Spleen (tissue), 11 donors: Measurements from ENCODE around the gene PCDH15. TPM values are rescaled to one million over a fixed set of nuclear protein-coding genes. Genes with fewer than 3 reads are reported as not detected.

Experiments used
- DNase-seq: peaks from one replicate; pipeline ENCODE4 v3.0.0-alpha.2; 2020
- H3K27ac ChIP-seq, 8 donors: fragments of 200-600 bp; sonication (generic) in 7 of 8; 1 replicate in 4 of 8; 2 replicates in 4 of 8; pipeline versions ENCODE4 v1.5.0 to v1.8.0; 2016 to 2021; ENCODE audit warnings: inconsistent platforms in 4 of 8, mild to moderate bottlenecking in 4 of 8, moderate library complexity in 1 of 8
- H3K27me3 ChIP-seq, 7 donors: fragments of 200-600 bp; sonication (generic) in 6 of 7; replicated peaks in 1 of 7; 1 replicate in 4 of 7; 2 replicates in 3 of 7; pipeline versions ENCODE4 v1.5.0 to v1.8.0; 2016 to 2021; ENCODE audit warnings: inconsistent platforms in 3 of 7, mild to moderate bottlenecking in 1 of 7
- H3K36me3 ChIP-seq, 6 donors: fragments of 200-600 bp; sonication (generic) in 5 of 6; 1 replicate in 4 of 6; 2 replicates in 2 of 6; pipeline versions ENCODE4 v1.5.0 to v1.8.0; 2016 to 2021; ENCODE audit warnings: inconsistent platforms in 2 of 6
- H3K4me1 ChIP-seq, 6 donors: fragments of 200-600 bp; sonication (generic) in 5 of 6; 1 replicate in 3 of 6; 2 replicates in 3 of 6; pipeline versions ENCODE4 v1.5.0 to v1.8.0; 2016 to 2021; ENCODE audit warnings: inconsistent platforms in 3 of 6
- H3K4me3 ChIP-seq, 8 donors: fragments of 200-600 bp; sonication (generic) in 7 of 8; 1 replicate in 4 of 8; 2 replicates in 4 of 8; pipeline versions ENCODE4 v1.5.0 to v1.8.0; 2016 to 2021; ENCODE audit warnings: inconsistent platforms in 4 of 8, mild to moderate bottlenecking in 4 of 8, moderate library complexity in 2 of 8
- H3K9me3 ChIP-seq, 8 donors: fragments of 200-600 bp; sonication (generic) in 7 of 8; 1 replicate in 4 of 8; 2 replicates in 4 of 8; pipeline versions ENCODE4 v1.5.0 to v1.8.0; 2016 to 2021; ENCODE audit warnings: inconsistent platforms in 4 of 8
- CTCF ChIP-seq, 11 experiments: fragments of 200-600 bp in 7 of 11; fragments of 450-650 bp in 4 of 11; sonication (generic) in 4 of 11; IDR thresholded peaks in 8 of 11; conservative IDR thresholded peaks in 3 of 11; 1 replicate in 7 of 11; 2 replicates in 4 of 11; pipeline versions ENCODE4 v1.4.0 to v1.8.0; 2016 to 2021; ENCODE audit warnings: antibody characterized with exemption in 11 of 11, inconsistent platforms in 4 of 11, mild to moderate bottlenecking in 1 of 11
- POLR2A ChIP-seq, 3 donors: fragments of 450-650 bp; IDR thresholded peaks; one replicate each; pipeline ENCODE4 v1.5.1; 2017; ENCODE audit warnings: antibody characterized with exemption in 3 of 3, mild to moderate bottlenecking in 1 of 3
- POLR2AphosphoS5 ChIP-seq, 3 donors: sonication (generic); formaldehyde crosslinking; IDR thresholded peaks; one replicate each; pipeline ENCODE4 v1.5.1; 2017; ENCODE audit warnings: antibody characterized with exemption in 3 of 3
- WGBS, 5 donors: extraction: QIAGEN DNeasy Blood & Tissue Kit in 3 of 5; methylation state at CpG; one replicate each; pipeline versions ENCODE4 v1.1.5 to v1.1.7; 2013 to 2018; 5-methylcytosine and 5-hydroxymethylcytosine counted together
- intact Hi-C: fragments of 100-400 bp; cut with DNase I; formaldehyde crosslinking; loops from one replicate; pipeline ENCODE4 v1.15.0; 2023; ENCODE audit warnings: low total_unique reads
- polyA plus RNA-seq, 3 donors: library from polyadenylated mRNA; stranded (reverse); fragments of 200-250 nt; gene quantifications; one replicate each; pipeline ENCODE4 v1.2.1, GENCODE V29; 2013
- total RNA-seq, 7 donors: library from RNA; depleted of rRNA in 3 of 7; stranded (reverse); fragments of >200 nt in 3 of 7; fragmentation: NEBNext Ultra II Directional in 4 of 7; extraction: Animal tissue kit (Norgen Biotek cat#: 25700) in 4 of 7; gene quantifications; one replicate each; pipeline versions ENCODE4 v1.1.0 to v1.2.1, GENCODE V29; 2016 to 2021
- donor health status: healthy with polysubstance abuse.
- donor health status: DM: no; HTN: no; CAD: no; lungs with moderate emphysema.
- donor health status: DM: no; HTN: no; CAD: no.
- donor health status: Bipolar disorder and iron deficiency.
- donor health status: healthy.
- donor health status: DM: no; HTN: no; CAD: no.
- donor health status: DM: yes; HTN: yes; CAD: no.

The PCDH15 gene
- total and polyA plus RNA-seq, 10 donors, result 0.24 to 2.1 (median 0.83) TPM

GRCh38 chr10:53786236-53786900 is 1014.7 kb downstream of the PCDH15 start:
- TF ChIP-seq POLR2A (IDR thresholded peaks at IDR 0.05) (no peak), POLR2AphosphoS5 (IDR thresholded peaks at IDR 0.05) (no peak), CTCF (IDR thresholded peaks at IDR 0.05 in 8 of 11, conservative IDR thresholded peaks at IDR 0.05 in 3 of 11) (no peak)
- H3K4me3 ChIP-seq, result no peak overlapping the region
- 85 to 89% (median 86%) methylated on average over 8 of the region's 8 CpGs for WGBS, 5 donors
- no peaks in the 10 kb centered on the region for H3K36me3 ChIP-seq
- DNase-seq, result no peak
- H3K4me1 ChIP-seq, result no peaks in the 10 kb centered on the region
- H3K27me3 ChIP-seq, result no peaks in the 10 kb centered on the region
- peaks cover 0 to 20% (median 4%) of the 10 kb centered on the region in 8 donors for H3K9me3 ChIP-seq
- H3K27ac ChIP-seq, result no peak overlapping the region
- intact Hi-C loops, result no loop called here

GRCh38 chr10:53771701-53772100 is 1029.3 kb downstream of the PCDH15 start:
- 77 to 86% (median 82%) methylated on average over 10 of the region's 10 CpGs for WGBS, 5 donors
- Histone ChIP-seq H3K4me1 (no peaks in the 10 kb centered on the region), H3K36me3 (no peaks in the 10 kb centered on the region), H3K27me3 (no peaks in the 10 kb centered on the region), H3K9me3 (peaks cover 0 to 9% (median 0%) of the 10 kb centered on the region in 8 donors), H3K27ac (no peak overlapping the region), H3K4me3 (no peak overlapping the region)
- DNase-seq, result no peak
- no peak for TF ChIP-seq POLR2A (IDR thresholded peaks at IDR 0.05)
- TF ChIP-seq POLR2AphosphoS5 (IDR thresholded peaks at IDR 0.05), result no peak
- TF ChIP-seq CTCF (IDR thresholded peaks at IDR 0.05 in 8 of 11, conservative IDR thresholded peaks at IDR 0.05 in 3 of 11), result no peak
- intact Hi-C loops, result no loop called here

GRCh38 chr10:53770903-53771302 is 1030.1 kb downstream of the PCDH15 start:
- intact Hi-C loops, result no loop called here
- no peak for TF ChIP-seq POLR2AphosphoS5 (IDR thresholded peaks at IDR 0.05)
- no peak for TF ChIP-seq CTCF (IDR thresholded peaks at IDR 0.05 in 8 of 11, conservative IDR thresholded peaks at IDR 0.05 in 3 of 11)
- no peak for TF ChIP-seq POLR2A (IDR thresholded peaks at IDR 0.05)
- H3K4me3 ChIP-seq, result no peak overlapping the region
- no peak for DNase-seq
- H3K9me3 ChIP-seq, result peaks cover 0 to 13% (median 0%) of the 10 kb centered on the region in 8 donors
- H3K36me3 ChIP-seq, result no peaks in the 10 kb centered on the region
- no peak overlapping the region for H3K27ac ChIP-seq
- H3K27me3 ChIP-seq, result no peaks in the 10 kb centered on the region
- H3K4me1 ChIP-seq, result no peaks in the 10 kb centered on the region
- WGBS, 5 donors, result 67 to 79% (median 72%) methylated on average over 6 of the region's 6 CpGs

- Histone ChIP-seq H3K27me3 (no peaks in the 10 kb centered on the region), H3K4me3 (no peak overlapping the region), H3K27ac (no peak overlapping the region), H3K36me3 (no peaks in the 10 kb centered on the region), H3K4me1 (no peaks in the 10 kb centered on the region), H3K9me3 (peaks cover 0 to 25% (median 6%) of the 10 kb centered on the region in 8 donors)
- TF ChIP-seq CTCF (IDR thresholded peaks at IDR 0.05 in 8 of 11, conservative IDR thresholded peaks at IDR 0.05 in 3 of 11), result no peak
- 69 to 83% (median 69%) methylated on average over 1 of the region's 1 CpG for WGBS, 5 donors
- no peak for DNase-seq
- intact Hi-C loops, result no loop called here
Measured at GRCh38 chr10:53765311-53765710, 1035.7 kb downstream of the PCDH15 start.
